Large intestine (tissue), 3 donors: ENCODE measurements around the gene PIGU. TPM values are rescaled to one million over a fixed set of nuclear protein-coding genes. Genes with fewer than 3 reads are reported as not detected.

Experiments
- DNase-seq, 2 donors: peaks; one replicate each; pipeline versions ENCODE4 v3.0.0 to v3.0.0-alpha.2; 2013
- H3K27ac ChIP-seq: one replicate; pipeline ENCODE4 v1.5.1; 2013; ENCODE audit warnings: low read length
- H3K27me3 ChIP-seq: 2 replicates; pipeline ENCODE4 v1.6.1; 2013; ENCODE audit warnings: low read length; ENCODE audit not compliant: control insufficient read depth, insufficient read depth
- H3K36me3 ChIP-seq: 2 replicates; pipeline ENCODE4 v1.6.1; 2013; ENCODE audit warnings: low read length; ENCODE audit not compliant: control insufficient read depth, insufficient read depth
- H3K4me1 ChIP-seq: one replicate; pipeline ENCODE4 v1.6.1; 2013; ENCODE audit warnings: low read length; ENCODE audit not compliant: control insufficient read depth, insufficient read depth
- H3K4me3 ChIP-seq: one replicate; pipeline ENCODE4 v1.5.1; 2013; ENCODE audit warnings: low read length
- H3K9me3 ChIP-seq: one replicate; pipeline ENCODE4 v1.6.1; 2013; ENCODE audit warnings: mild to moderate bottlenecking, low read depth, low read length, moderate library complexity; ENCODE audit not compliant: control insufficient read depth
- WGBS: methylation state at CpG from one replicate; pipeline ENCODE4 v1.1.5; 2013; ENCODE audit warnings: low lambda C conversion rate; ENCODE audit not compliant: insufficient coverage; 5-methylcytosine and 5-hydroxymethylcytosine counted together
- polyA plus RNA-seq: library from polyadenylated mRNA; unstranded; fragments of 120-200 nt; gene quantifications from one replicate; pipeline ENCODE4 v1.2.1, GENCODE V29; 2013

The PIGU gene
- polyA plus RNA-seq, 1 donor = 25.3 TPM

GRCh38 chr20:34638039-34638292, 38.9 kb downstream of the PIGU start:
- DNase-seq = no peak
- no peaks in the 10 kb centered on the region for H3K9me3 ChIP-seq
- H3K4me3 ChIP-seq = no peak overlapping the region
- H3K27me3 ChIP-seq = no peaks in the 10 kb centered on the region
- peaks cover 34% of the 10 kb centered on the region for H3K4me1 ChIP-seq
- no peak overlapping the region for H3K27ac ChIP-seq
- no CpG with 5 or more reads among the region's 1 CpG for WGBS
- H3K36me3 ChIP-seq = peaks cover 6% of the 10 kb centered on the region

GRCh38 chr20:34637245-34638038, 39.5 kb downstream of the PIGU start:
- Histone ChIP-seq H3K9me3 (no peaks in the 10 kb centered on the region), H3K4me1 (peaks cover 37% of the 10 kb centered on the region), H3K27me3 (no peaks in the 10 kb centered on the region), H3K27ac (no peak overlapping the region), H3K4me3 (no peak overlapping the region), H3K36me3 (peaks cover 6% of the 10 kb centered on the region)
- DNase-seq = no peak
- WGBS = 92% methylated on average over 4 of the region's 5 CpGs

GRCh38 chr20:34636648-34637047, 40.2 kb downstream of the PIGU start:
- no peaks in the 10 kb centered on the region for H3K9me3 ChIP-seq
- no peak overlapping the region for H3K4me3 ChIP-seq
- H3K27me3 ChIP-seq = no peaks in the 10 kb centered on the region
- DNase-seq = no peak
- no peak overlapping the region for H3K27ac ChIP-seq
- H3K4me1 ChIP-seq = peaks cover 38% of the 10 kb centered on the region
- 80% methylated on average over 2 of the region's 3 CpGs for WGBS
- peaks cover 6% of the 10 kb centered on the region for H3K36me3 ChIP-seq

GRCh38 chr20:34634392-34634791, 42.5 kb downstream of the PIGU start:
- WGBS = 60% methylated on average over 1 of the region's 3 CpGs
- peaks cover 27% of the 10 kb centered on the region for H3K4me1 ChIP-seq
- no peaks in the 10 kb centered on the region for H3K9me3 ChIP-seq
- no peaks in the 10 kb centered on the region for H3K27me3 ChIP-seq
- peak overlapping the region; percentile 70 for H3K27ac ChIP-seq
- no peak overlapping the region for H3K4me3 ChIP-seq
- DNase-seq = peak; percentile 53 to 79
- H3K36me3 ChIP-seq = peaks cover 6% of the 10 kb centered on the region

DNA sequence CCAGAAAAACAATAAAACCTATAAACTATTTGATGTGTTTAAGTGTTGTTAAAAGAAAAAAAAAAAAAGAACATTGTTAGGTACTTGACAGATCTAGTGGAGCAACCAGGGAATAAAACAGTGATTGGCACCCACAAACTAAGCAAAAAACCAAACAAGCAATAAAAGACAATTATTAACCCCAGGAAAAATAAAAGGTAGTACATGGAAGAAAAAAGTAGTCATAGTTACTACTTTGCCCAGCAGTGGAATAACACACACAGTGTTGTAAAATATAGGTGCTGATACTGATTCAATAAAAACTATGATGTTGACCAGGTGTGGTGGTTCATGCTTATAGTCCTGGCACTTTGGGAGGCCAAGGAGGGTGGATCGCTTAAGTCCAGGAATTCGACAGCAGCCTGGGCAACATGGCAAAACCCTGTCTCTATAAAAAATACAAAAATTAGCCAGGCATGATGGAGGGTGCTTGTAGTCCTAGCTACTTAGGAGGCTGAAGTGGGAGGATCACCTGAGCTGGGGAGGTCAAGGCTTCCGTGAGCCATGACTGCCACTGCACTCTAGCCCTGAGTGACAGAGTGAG, 43.9 kb downstream of the PIGU start:
- Histone ChIP-seq H3K27ac (peak overlapping the region; percentile 70), H3K27me3 (no peaks in the 10 kb centered on the region), H3K4me1 (peaks cover 27% of the 10 kb centered on the region), H3K36me3 (peaks cover 6% of the 10 kb centered on the region), H3K4me3 (no peak overlapping the region), H3K9me3 (no peaks in the 10 kb centered on the region)
- DNase-seq = peak; percentile 42 to 82
- WGBS = no CpG with 5 or more reads among the region's 3 CpGs

DNA sequence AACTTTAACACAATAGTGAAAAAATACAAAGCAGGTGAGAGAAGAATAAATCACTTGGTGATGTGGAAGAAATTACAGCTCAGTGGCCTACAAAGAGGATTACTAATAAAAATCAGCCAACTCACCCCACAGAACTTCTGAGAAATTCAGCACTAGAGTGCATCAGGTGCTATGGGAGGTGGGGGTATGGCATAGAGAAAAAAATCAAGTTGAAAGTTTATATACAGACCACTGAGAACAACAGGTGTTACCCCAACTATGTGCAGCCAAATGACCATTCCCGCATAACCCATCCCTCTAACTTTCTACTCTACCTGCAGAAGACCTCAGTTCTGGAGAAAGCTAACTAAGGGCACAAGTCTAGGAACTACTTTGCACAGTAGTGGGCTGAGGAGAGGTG, 47.0 kb downstream of the PIGU start:
- no CpG with 5 or more reads among the region's 1 CpG for WGBS
- H3K27me3 ChIP-seq = no peaks in the 10 kb centered on the region
- no peaks in the 10 kb centered on the region for H3K36me3 ChIP-seq
- no peak for DNase-seq
- H3K4me1 ChIP-seq = peaks cover 23% of the 10 kb centered on the region
- H3K27ac ChIP-seq = no peak overlapping the region
- no peak overlapping the region for H3K4me3 ChIP-seq
- H3K9me3 ChIP-seq = no peaks in the 10 kb centered on the region

DNA sequence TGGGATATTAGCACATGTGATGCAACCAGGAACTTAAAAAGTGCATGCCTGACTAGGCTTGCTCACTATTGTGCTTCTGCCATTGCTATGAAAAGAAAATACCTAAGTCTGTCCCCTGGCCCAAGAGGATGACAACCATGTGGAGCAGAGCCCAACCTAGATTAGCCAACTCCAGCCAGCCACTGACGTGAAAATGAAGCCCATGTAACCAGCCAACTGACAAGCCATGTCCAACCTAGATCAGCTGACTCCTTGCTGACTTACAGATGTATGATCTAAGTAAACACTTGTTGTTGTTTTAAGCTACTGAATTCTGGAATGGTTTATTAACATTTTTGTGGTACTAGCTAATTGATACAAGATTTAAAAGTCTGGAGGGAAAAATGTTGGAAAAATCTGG, 47.5 kb downstream of the PIGU start:
- H3K4me1 ChIP-seq = peaks cover 18% of the 10 kb centered on the region
- DNase-seq = no peak
- no CpG with 5 or more reads among the region's 1 CpG for WGBS
- no peaks in the 10 kb centered on the region for H3K36me3 ChIP-seq
- H3K4me3 ChIP-seq = no peak overlapping the region
- H3K27me3 ChIP-seq = no peaks in the 10 kb centered on the region
- H3K9me3 ChIP-seq = no peaks in the 10 kb centered on the region
- no peak overlapping the region for H3K27ac ChIP-seq

- 67% methylated on average over 1 of the region's 2 CpGs for WGBS
Observed at GRCh38 chr20:34628026-34628425, 48.9 kb downstream of the PIGU start.

GRCh38 chr20:34627458-34627857, 49.4 kb downstream of the PIGU start:
- H3K4me1 ChIP-seq = peaks cover 1% of the 10 kb centered on the region
- H3K4me3 ChIP-seq = no peak overlapping the region
- peaks cover 7% of the 10 kb centered on the region for H3K36me3 ChIP-seq
- H3K27me3 ChIP-seq = no peaks in the 10 kb centered on the region
- H3K27ac ChIP-seq = no peak overlapping the region
- no peak for DNase-seq
- H3K9me3 ChIP-seq = no peaks in the 10 kb centered on the region
- WGBS = no CpG with 5 or more reads among the region's 5 CpGs

More at GRCh38 chr20:34628026-34628425, 48.9 kb downstream of the PIGU start:
- Histone ChIP-seq H3K9me3 (no peaks in the 10 kb centered on the region), H3K36me3 (peaks cover 2% of the 10 kb centered on the region), H3K27me3 (no peaks in the 10 kb centered on the region), H3K4me1 (peaks cover 4% of the 10 kb centered on the region), H3K27ac (no peak overlapping the region), H3K4me3 (no peak overlapping the region)
- no peak for DNase-seq

- no peak for DNase-seq
- Histone ChIP-seq H3K4me3 (no peak overlapping the region), H3K4me1 (no peaks in the 10 kb centered on the region), H3K36me3 (peaks cover 8% of the 10 kb centered on the region), H3K9me3 (no peaks in the 10 kb centered on the region), H3K27me3 (no peaks in the 10 kb centered on the region), H3K27ac (no peak overlapping the region)
- no CpG with 5 or more reads among the region's 2 CpGs for WGBS
Observed at GRCh38 chr20:34626992-34627391, 49.9 kb downstream of the PIGU start.

GRCh38 chr20:34624629-34625028, 52.3 kb downstream of the PIGU start:
- no peak for DNase-seq
- no peak overlapping the region for H3K4me3 ChIP-seq
- WGBS = no CpG with 5 or more reads among the region's 3 CpGs
- H3K27ac ChIP-seq = no peak overlapping the region
- peaks cover 13% of the 10 kb centered on the region for H3K36me3 ChIP-seq
- H3K27me3 ChIP-seq = no peaks in the 10 kb centered on the region
- H3K4me1 ChIP-seq = peaks cover under 1% of the 10 kb centered on the region
- no peaks in the 10 kb centered on the region for H3K9me3 ChIP-seq
